HEK293T (cell line): ENCODE results near the gene ZCCHC24.

Experiments used
- CTCF ChIA-PET: fragments of 350-600 bp; formaldehyde crosslinking; extraction: SDS; loops from one replicate; lab custom pipeline; 2021; ENCODE audit warnings: antibody characterized with exemption, inconsistent platforms; lab: Yijun Ruan, JAX
- POLR2A ChIA-PET: fragments of 350-600 bp; formaldehyde crosslinking; extraction: SDS; loops from one replicate; lab custom pipeline; 2020; ENCODE audit warnings: antibody characterized with exemption, inconsistent platforms; lab: Yijun Ruan, JAX
- DNase-seq: peaks from one replicate; pipeline ENCODE4 v3.0.0; 2012; ENCODE audit warnings: mixed read lengths; ENCODE audit errors: extremely low spot score
- ARNT ChIP-seq: fragments of 450-650 bp; IDR thresholded peaks from 2 replicates; pipeline ENCODE4 v1.6.1; 2017; ENCODE audit warnings: mild to moderate bottlenecking
- BHLHE40 ChIP-seq: fragments of 450-650 bp; IDR thresholded peaks from 2 replicates; pipeline ENCODE4 v1.6.1; 2016; ENCODE audit warnings: mild to moderate bottlenecking, moderate library complexity, borderline replicate concordance
- CTBP1 ChIP-seq: fragments of 450-650 bp; IDR thresholded peaks from 2 replicates; pipeline ENCODE4 v1.6.1; 2016; ENCODE audit warnings: borderline replicate concordance
- ELF4 ChIP-seq: fragments of 450-650 bp; IDR thresholded peaks from 2 replicates; pipeline ENCODE4 v1.6.1; 2017; ENCODE audit warnings: antibody characterized with exemption
- FOXA1 ChIP-seq: fragments of 450-650 bp; IDR thresholded peaks from 2 replicates; pipeline ENCODE4 v1.6.1; 2016; ENCODE audit warnings: mild to moderate bottlenecking
- FOXK2 ChIP-seq: fragments of 450-650 bp; IDR thresholded peaks from 2 replicates; pipeline ENCODE4 v1.6.1; 2016; ENCODE audit warnings: mild to moderate bottlenecking
- FOXM1 ChIP-seq: fragments of 450-650 bp; IDR thresholded peaks from 2 replicates; pipeline ENCODE4 v1.6.1; 2017; ENCODE audit warnings: mild to moderate bottlenecking, borderline replicate concordance
- HDGF ChIP-seq: fragments of 450-650 bp; IDR thresholded peaks from 2 replicates; pipeline ENCODE4 v1.6.1; 2017; ENCODE audit warnings: antibody characterized with exemption, borderline replicate concordance
- L3MBTL2 ChIP-seq: fragments of 450-650 bp; conservative IDR thresholded peaks from 2 replicates; pipeline ENCODE4 v1.6.1; 2016; ENCODE audit warnings: mild to moderate bottlenecking
- LEF1 ChIP-seq: fragments of 450-650 bp; IDR thresholded peaks from 2 replicates; pipeline ENCODE4 v1.6.1; 2017; ENCODE audit warnings: mild to moderate bottlenecking, borderline replicate concordance
- NFRKB ChIP-seq: fragments of 450-650 bp; IDR thresholded peaks from 2 replicates; pipeline ENCODE4 v1.6.1; 2016; ENCODE audit warnings: mild to moderate bottlenecking, moderate library complexity
- PKNOX1 ChIP-seq: fragments of 450-650 bp; IDR thresholded peaks from 2 replicates; pipeline ENCODE4 v1.6.1; 2016
- SP1 ChIP-seq: fragments of 450-650 bp; IDR thresholded peaks from 2 replicates; pipeline ENCODE4 v1.6.1; 2017
- SUZ12 ChIP-seq: fragments of 450-650 bp; IDR thresholded peaks from 2 replicates; pipeline ENCODE4 v1.6.1; 2016; ENCODE audit warnings: mild to moderate bottlenecking
- TARDBP ChIP-seq: fragments of 450-650 bp; IDR thresholded peaks from 2 replicates; pipeline ENCODE4 v1.6.1; 2016
- ZNF384 ChIP-seq: fragments of 450-650 bp; IDR thresholded peaks from 2 replicates; pipeline ENCODE4 v1.6.1; 2016

The ZCCHC24 gene

DNA sequence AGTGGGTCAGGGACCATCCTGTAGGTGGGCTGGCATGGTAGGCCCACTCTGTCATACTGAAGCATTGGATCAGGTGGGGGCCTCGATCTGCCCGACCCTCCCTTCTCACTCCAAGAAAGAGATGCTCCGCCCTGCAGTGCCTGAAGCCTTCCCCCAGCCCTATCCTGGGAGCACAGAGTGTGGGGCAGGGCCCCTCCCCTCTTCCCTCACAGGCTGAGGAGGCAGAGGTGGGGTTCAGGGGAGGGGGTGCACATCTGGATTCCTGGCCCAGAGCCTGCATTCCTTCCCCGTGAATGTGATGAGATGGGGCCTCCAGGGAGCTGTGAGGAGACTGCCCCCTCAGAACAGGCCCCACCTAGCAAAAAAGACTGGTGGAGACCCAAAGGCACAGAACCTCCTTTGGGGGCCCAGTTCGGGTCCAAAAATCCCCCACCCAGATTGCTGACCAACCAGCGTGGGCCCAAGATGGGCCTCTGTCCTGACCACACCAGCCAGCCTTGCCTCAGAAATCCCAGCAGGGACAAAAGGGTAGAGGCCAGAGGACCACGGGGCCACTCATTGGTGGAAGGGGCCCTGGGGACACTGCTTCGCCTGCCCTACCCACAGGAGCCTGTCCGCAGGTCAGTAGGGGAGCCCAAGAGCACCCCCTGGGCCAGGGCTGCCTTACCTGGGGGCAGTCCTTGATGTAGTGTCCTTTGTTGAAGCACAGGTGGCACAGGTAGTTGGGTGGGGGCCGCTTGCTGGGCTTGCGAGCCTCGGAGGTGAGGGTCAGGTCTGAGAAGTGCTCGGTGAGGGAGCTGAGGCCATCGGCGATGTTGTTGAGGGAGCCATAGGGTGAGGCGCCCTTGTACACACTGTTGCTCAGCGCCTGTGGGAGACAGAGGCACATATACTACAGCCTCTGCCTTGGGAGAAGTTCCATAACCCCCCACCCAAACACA lies 13.3 kb downstream of the ZCCHC24 start:
- ChIA-PET CTCF (no interaction called here), POLR2A (no interaction called here)
- DNase-seq: no peak
- TF ChIP-seq ZNF384 (no peak), FOXA1 (no peak), TARDBP (no peak), PKNOX1 (no peak), FOXK2 (no peak), HDGF (no peak), BHLHE40 (no peak), SUZ12 (no peak)

DNA sequence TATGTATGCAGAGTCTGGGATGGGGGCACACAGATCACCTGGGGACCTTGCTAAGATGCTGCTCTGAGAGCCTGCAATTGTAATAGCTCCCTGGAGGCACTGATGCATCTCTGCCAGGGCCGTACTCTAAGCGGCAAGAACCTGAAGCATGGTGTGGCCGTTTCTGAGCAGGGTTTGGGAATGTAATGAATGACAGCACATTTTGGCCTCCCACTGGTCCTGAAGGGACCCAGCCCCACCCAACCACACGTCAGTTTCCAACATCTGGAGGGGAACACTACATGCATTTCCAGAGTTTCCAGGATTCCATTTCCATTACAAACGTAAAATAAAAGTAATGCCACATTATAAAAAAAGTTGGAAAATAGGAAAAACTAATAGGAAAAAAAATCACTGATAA lies 14.0 kb downstream of the ZCCHC24 start:
- ChIA-PET CTCF (interaction anchor here (0.6 to 1.6 kb wide), 2 partner anchors 36 to 56 kb away, joined by 3 read pairs; no protein-coding TSS in a partner anchor), POLR2A (interaction anchor here (1.8 kb wide), 1 partner anchor 10 kb away, joined by 6 read pairs; no protein-coding TSS in a partner anchor)
- DNase-seq: no peak
- TF ChIP-seq NFRKB (no peak), SP1 (no peak), CTBP1 (no peak), PKNOX1 (no peak), ARNT (no peak), SUZ12 (no peak), ZNF384 (no peak), FOXA1 (no peak), ELF4 (no peak)

DNA sequence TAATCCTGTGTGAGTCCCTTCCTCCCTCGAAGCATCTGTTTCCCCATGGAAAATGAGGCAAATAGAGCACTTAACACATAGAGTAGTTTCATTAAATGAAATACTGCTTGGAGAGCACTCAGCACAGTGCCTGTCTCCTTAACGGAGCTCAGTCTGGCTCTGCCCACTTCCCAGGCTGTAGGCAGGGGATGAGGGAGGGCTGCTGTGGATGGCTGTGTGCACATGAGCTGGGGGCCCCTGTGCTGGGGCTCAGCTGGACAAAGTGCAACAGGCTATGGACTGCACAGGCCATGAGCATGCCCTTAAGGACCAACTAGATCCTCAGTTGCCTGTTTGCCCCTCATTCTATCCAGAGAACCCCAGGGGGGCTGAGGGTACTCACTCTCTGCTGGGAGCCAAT lies 14.5 kb downstream of the ZCCHC24 start:
- CTCF ChIA-PET: interaction anchor here (0.6 to 1.6 kb wide), 3 partner anchors 22 to 57 kb away, joined by 3 to 5 read pairs (median 3); no protein-coding TSS in a partner anchor
- no peak for DNase-seq
- TF ChIP-seq SP1 (no peak), BHLHE40 (no peak), FOXA1 (no peak), TARDBP (no peak), CTBP1 (no peak), FOXK2 (no peak), LEF1 (no peak), PKNOX1 (no peak), FOXM1 (no peak), HDGF (no peak), NFRKB (no peak), SUZ12 (no peak), ELF4 (no peak), ZNF384 (no peak), ARNT (no peak), L3MBTL2 (no peak)
- POLR2A ChIA-PET: interaction anchor here (1.8 kb wide), 1 partner anchor 10 kb away, joined by 6 read pairs; no protein-coding TSS in a partner anchor

GRCh38 chr10:79430325-79430905 lies 15.0 kb downstream of the ZCCHC24 start:
- CTCF ChIA-PET: interaction anchor here (1.5 to 1.6 kb wide), 2 partner anchors 22 to 37 kb away, joined by 3 to 5 read pairs; no protein-coding TSS in a partner anchor
- TF ChIP-seq PKNOX1 (no peak), L3MBTL2 (no peak), HDGF (no peak), NFRKB (no peak), TARDBP (no peak), ARNT (no peak), BHLHE40 (no peak), SP1 (no peak), FOXK2 (no peak), FOXM1 (no peak), ELF4 (no peak), FOXA1 (no peak), ZNF384 (no peak), SUZ12 (no peak), LEF1 (no peak), CTBP1 (no peak)
- no peak for DNase-seq
- POLR2A ChIA-PET: interaction anchor here (1.8 kb wide), 1 partner anchor 11 kb away, joined by 6 read pairs; no protein-coding TSS in a partner anchor

DNA sequence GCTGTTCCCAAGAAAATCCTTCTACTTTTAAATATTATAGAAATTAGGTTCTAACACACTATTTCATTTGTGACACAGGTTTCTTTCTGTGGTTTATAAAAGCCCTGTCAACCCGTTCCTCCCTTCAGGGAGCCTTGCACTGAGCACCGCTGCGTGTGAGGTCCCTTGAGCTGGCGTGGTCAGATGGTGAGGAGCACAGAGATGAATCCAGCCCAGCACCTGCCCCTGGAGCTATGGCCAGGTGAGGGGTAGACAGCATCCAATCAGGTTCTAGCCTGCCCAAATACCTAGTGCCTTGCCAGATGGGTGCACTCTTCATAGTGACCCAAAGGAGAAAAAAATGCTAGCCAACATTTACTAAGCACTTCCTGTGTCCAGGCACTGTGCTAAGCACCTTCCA lies 15.7 kb downstream of the ZCCHC24 start:
- ChIA-PET POLR2A (interaction anchor here (1.8 kb wide), 1 partner anchor 12 kb away, joined by 6 read pairs; no protein-coding TSS in a partner anchor), CTCF (interaction anchor here (1.5 to 1.6 kb wide), 2 partner anchors 21 to 38 kb away, joined by 3 to 5 read pairs; no protein-coding TSS in a partner anchor)
- TF ChIP-seq ELF4: no peak
- TF ChIP-seq FOXM1: no peak
- TF ChIP-seq PKNOX1: no peak
- TF ChIP-seq FOXK2: no peak
- no peak for TF ChIP-seq LEF1
- no peak for TF ChIP-seq CTBP1
- no peak for TF ChIP-seq L3MBTL2
- no peak for DNase-seq
